Hepatocyte (in vitro differentiated cells): ENCODE data around the gene DDR2. TPM values are rescaled to one million over a fixed set of nuclear protein-coding genes. Genes with fewer than 3 reads are reported as not detected.
A peak's percentile ranks its signal among the peaks of the same experiment; 100 is the strongest.

ENCODE experiments used
- DNase-seq: peaks from one replicate; pipeline ENCODE4 v3.0.0-alpha.2; 2016; ENCODE audit warnings: low spot score
- H2AFZ ChIP-seq: fragments of 200-600 bp; sonication (generic); 2 replicates; pipeline ENCODE4 v1.6.0; 2016; ENCODE audit warnings: antibody characterized with exemption, mild to moderate bottlenecking
- H3K27ac ChIP-seq: fragments of 200-600 bp; sonication (generic); 2 replicates; pipeline ENCODE4 v1.5.1; 2016; ENCODE audit warnings: mild to moderate bottlenecking
- H3K27me3 ChIP-seq: fragments of 200-600 bp; sonication (generic); 2 replicates; pipeline ENCODE4 v1.6.1; 2016
- H3K36me3 ChIP-seq: fragments of 200-600 bp; sonication (generic); replicated peaks from 2 replicates; pipeline ENCODE4 v1.5.1; 2016; ENCODE audit warnings: low read depth; ENCODE audit not compliant: insufficient read depth
- H3K4me1 ChIP-seq: fragments of 200-600 bp; sonication (generic); 2 replicates; pipeline ENCODE4 v1.5.1; 2016; ENCODE audit warnings: mild to moderate bottlenecking, moderate library complexity; ENCODE audit not compliant: insufficient read depth
- H3K4me2 ChIP-seq: fragments of 200-600 bp; sonication (generic); 2 replicates; pipeline ENCODE4 v1.6.0; 2016
- H3K4me3 ChIP-seq: fragments of 200-600 bp; sonication (generic); 2 replicates; pipeline ENCODE4 v1.5.1; 2016; ENCODE audit warnings: mild to moderate bottlenecking
- H3K79me2 ChIP-seq: fragments of 200-600 bp; sonication (generic); 2 replicates; pipeline ENCODE4 v1.6.0; 2017; ENCODE audit warnings: mild to moderate bottlenecking
- H3K9me2 ChIP-seq: fragments of 200-600 bp; sonication (generic); replicated peaks from 2 replicates; pipeline ENCODE4 v1.6.0; 2017; ENCODE audit warnings: mild to moderate bottlenecking; ENCODE audit not compliant: insufficient read depth
- H3K9me3 ChIP-seq: fragments of 200-600 bp; sonication (generic); 2 replicates; pipeline ENCODE4 v1.5.1; 2016; ENCODE audit warnings: low read depth, mild to moderate bottlenecking
- H4K20me1 ChIP-seq: fragments of 200-600 bp; sonication (generic); 2 replicates; pipeline ENCODE4 v1.6.0; 2016; ENCODE audit warnings: mild to moderate bottlenecking; ENCODE audit not compliant: insufficient read depth, poor library complexity, severe bottlenecking
- EZH2 ChIP-seq: fragments of 200-600 bp; sonication (generic); IDR thresholded peaks from 2 replicates; pipeline ENCODE4 v1.6.1; 2016; ENCODE audit warnings: antibody characterized with exemption, mild to moderate bottlenecking, borderline replicate concordance
- EZH2phosphoT487 ChIP-seq: fragments of 200-600 bp; sonication (generic); IDR thresholded peaks from one replicate; pipeline ENCODE4 v1.6.1; 2018; ENCODE audit warnings: antibody characterized with exemption, mild to moderate bottlenecking, low read depth, moderate library complexity; ENCODE audit not compliant: unreplicated experiment, severe bottlenecking
- WGBS: methylation state at CpG from one replicate; pipeline ENCODE4 v1.1.6; 2016; ENCODE audit warnings: low lambda C conversion rate; ENCODE audit errors: missing lambda C conversion rate; 5-methylcytosine and 5-hydroxymethylcytosine counted together
- polyA plus RNA-seq: library from polyadenylated mRNA; unstranded; fragments of >200 nt; fragmentation: Nextera tagmentation; extraction: Ambion mirVana; gene quantifications from 2 replicates; pipeline ENCODE4 v1.2.1, GENCODE V29; 2016
- total RNA-seq: library from RNA; depleted of rRNA; stranded (reverse); fragments of >200 nt; gene quantifications from 2 replicates; pipeline ENCODE4 v1.2.3, GENCODE V29; 2014
- TF ChIP-seq, protein P1 (sequence below): fragments of 200-600 bp; sonication (generic); IDR thresholded peaks from 2 replicates; pipeline ENCODE4 v1.5.1; 2016; ENCODE audit warnings: antibody characterized with exemption, mild to moderate bottlenecking; ENCODE audit not compliant: poor library complexity

The DDR2 gene
- total and polyA plus RNA-seq, 2 experiments from 2014 or later = 15.7 to 40.2 TPM

DNA sequence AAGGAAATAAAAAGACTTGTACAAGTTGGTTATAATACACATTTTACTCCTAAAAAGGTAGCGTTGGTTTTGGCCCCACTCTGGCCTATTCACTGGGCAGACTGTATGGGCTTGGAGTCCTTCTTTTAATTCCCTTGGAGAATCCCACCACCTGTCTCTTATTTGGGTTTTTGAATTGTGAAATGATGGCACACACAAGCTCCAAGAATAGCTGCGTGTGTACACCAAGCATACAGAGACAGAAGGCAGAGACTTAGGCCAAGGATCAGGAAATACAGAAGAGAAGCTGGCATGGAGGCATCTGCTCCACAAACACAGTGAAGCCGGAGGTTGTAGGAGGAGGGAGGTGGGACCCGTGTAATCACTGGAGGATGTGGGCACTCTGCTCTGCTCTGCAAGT, 29.1 kb downstream of the DDR2 start:
- H3K4me3 ChIP-seq = no peak overlapping the region
- peaks cover 4% of the 10 kb centered on the region for H3K4me1 ChIP-seq
- no peaks in the 10 kb centered on the region for H3K9me3 ChIP-seq
- H3K27me3 ChIP-seq = no peaks in the 10 kb centered on the region
- WGBS = 90% methylated on average over 4 of the region's 4 CpGs
- no peaks in the 10 kb centered on the region for H3K36me3 ChIP-seq
- no peak overlapping the region for H2AFZ ChIP-seq
- H3K4me2 ChIP-seq = no peak overlapping the region
- no peak for DNase-seq
- H3K27ac ChIP-seq = no peak overlapping the region
- TF ChIP-seq EZH2phosphoT487 (no peak), EZH2 (no peak)
- TF ChIP-seq, protein P1, sequence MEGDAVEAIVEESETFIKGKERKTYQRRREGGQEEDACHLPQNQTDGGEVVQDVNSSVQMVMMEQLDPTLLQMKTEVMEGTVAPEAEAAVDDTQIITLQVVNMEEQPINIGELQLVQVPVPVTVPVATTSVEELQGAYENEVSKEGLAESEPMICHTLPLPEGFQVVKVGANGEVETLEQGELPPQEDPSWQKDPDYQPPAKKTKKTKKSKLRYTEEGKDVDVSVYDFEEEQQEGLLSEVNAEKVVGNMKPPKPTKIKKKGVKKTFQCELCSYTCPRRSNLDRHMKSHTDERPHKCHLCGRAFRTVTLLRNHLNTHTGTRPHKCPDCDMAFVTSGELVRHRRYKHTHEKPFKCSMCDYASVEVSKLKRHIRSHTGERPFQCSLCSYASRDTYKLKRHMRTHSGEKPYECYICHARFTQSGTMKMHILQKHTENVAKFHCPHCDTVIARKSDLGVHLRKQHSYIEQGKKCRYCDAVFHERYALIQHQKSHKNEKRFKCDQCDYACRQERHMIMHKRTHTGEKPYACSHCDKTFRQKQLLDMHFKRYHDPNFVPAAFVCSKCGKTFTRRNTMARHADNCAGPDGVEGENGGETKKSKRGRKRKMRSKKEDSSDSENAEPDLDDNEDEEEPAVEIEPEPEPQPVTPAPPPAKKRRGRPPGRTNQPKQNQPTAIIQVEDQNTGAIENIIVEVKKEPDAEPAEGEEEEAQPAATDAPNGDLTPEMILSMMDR = no peak
- H4K20me1 ChIP-seq = no peaks in the 10 kb centered on the region
- no peaks in the 10 kb centered on the region for H3K9me2 ChIP-seq
- H3K79me2 ChIP-seq = peaks cover 29% of the 10 kb centered on the region

DNA sequence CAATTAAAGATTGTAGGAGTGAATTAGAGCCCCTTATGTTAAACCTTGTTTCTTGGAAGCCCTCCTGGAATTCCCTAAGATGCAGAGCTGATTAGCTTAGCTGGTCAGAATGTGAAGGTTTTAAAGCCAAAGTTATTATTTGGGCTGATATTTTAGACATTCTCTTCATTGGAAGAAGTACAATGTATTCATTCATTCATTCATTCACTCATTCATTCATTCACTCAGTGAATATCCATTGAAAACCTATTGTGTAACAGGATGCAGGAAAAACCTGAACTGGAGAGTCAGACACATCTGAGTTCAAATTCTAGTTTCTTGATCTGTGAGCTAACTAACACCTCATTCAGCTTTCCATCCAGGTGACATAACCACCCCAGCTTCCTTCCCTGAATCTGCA, 29.7 kb downstream of the DDR2 start:
- no peak overlapping the region for H2AFZ ChIP-seq
- H3K4me2 ChIP-seq = no peak overlapping the region
- H3K9me2 ChIP-seq = no peaks in the 10 kb centered on the region
- no peak for TF ChIP-seq EZH2phosphoT487
- H3K36me3 ChIP-seq = no peaks in the 10 kb centered on the region
- no peaks in the 10 kb centered on the region for H3K27me3 ChIP-seq
- H3K4me1 ChIP-seq = peaks cover 5% of the 10 kb centered on the region
- H3K27ac ChIP-seq = no peak overlapping the region
- H4K20me1 ChIP-seq = no peaks in the 10 kb centered on the region
- no peaks in the 10 kb centered on the region for H3K9me3 ChIP-seq
- H3K4me3 ChIP-seq = no peak overlapping the region
- peaks cover 31% of the 10 kb centered on the region for H3K79me2 ChIP-seq
- DNase-seq = no peak

DNA sequence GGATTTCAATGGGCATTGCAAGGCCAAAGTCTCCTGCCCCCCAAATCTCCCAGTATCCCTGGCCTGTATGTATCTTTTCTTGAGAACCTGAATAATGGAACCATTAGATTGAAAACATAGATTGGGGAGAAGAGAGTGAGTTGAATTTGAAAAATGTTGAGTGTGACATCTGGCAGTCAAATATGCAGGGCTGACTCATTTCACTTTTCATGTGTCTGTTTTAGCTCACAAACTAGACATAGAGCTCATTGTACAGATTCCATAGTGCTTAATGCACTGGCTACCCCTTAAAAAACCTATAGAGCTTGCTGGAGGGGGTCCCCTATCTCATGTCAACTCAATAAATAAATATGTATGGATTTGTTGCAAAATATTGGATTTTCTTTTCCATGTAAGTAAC, 30.8 kb downstream of the DDR2 start:
- no peak for TF ChIP-seq EZH2
- TF ChIP-seq, protein P1 = no peak
- TF ChIP-seq EZH2phosphoT487 = no peak

DNA sequence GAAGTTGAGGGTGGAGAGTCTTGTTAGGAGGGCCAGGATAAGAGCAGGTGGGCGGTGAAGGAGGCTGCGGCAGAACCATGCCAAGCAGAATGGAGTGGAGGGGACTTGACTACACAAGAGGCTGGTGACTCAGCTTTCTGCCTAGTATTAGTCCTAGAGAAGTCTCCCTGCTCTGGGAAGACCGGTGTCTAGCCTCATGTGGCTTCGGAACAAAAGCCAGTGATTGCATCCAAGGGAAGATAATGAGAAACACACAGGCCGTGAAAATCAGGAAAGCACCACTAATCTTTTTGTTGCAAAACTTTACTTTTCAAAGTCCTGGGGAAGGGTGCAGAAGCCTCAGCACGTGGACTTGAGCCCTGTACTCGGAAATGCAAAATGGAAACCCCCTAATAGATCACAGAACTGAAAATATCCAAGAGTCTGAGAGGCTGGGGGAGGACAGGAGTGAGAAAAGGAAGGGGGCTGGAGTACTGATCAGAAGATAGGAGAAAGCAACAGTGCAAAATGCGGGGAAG, 31.4 kb downstream of the DDR2 start:
- TF ChIP-seq EZH2 (no peak), EZH2phosphoT487 (no peak)
- TF ChIP-seq, protein P1 = no peak
- peaks cover 5% of the 10 kb centered on the region for H3K4me1 ChIP-seq
- H3K79me2 ChIP-seq = peaks cover 29% of the 10 kb centered on the region
- DNase-seq = peak; percentile 38
- 47% methylated on average over 8 of the region's 8 CpGs for WGBS
- H3K9me2 ChIP-seq = no peaks in the 10 kb centered on the region
- H2AFZ ChIP-seq = no peak overlapping the region
- H3K27me3 ChIP-seq = no peaks in the 10 kb centered on the region
- H3K4me3 ChIP-seq = no peak overlapping the region
- H3K4me2 ChIP-seq = no peak overlapping the region
- no peaks in the 10 kb centered on the region for H3K9me3 ChIP-seq
- no peaks in the 10 kb centered on the region for H4K20me1 ChIP-seq
- no peak overlapping the region for H3K27ac ChIP-seq
- no peaks in the 10 kb centered on the region for H3K36me3 ChIP-seq

More for the DNA sequence above, 30.8 kb downstream of the DDR2 start:
- no peak overlapping the region for H3K27ac ChIP-seq
- no peak for DNase-seq
- no peak overlapping the region for H3K4me2 ChIP-seq
- no peaks in the 10 kb centered on the region for H3K36me3 ChIP-seq
- H3K27me3 ChIP-seq = no peaks in the 10 kb centered on the region
- H4K20me1 ChIP-seq = no peaks in the 10 kb centered on the region
- H3K9me2 ChIP-seq = no peaks in the 10 kb centered on the region
- H3K4me1 ChIP-seq = peaks cover 5% of the 10 kb centered on the region
- H3K4me3 ChIP-seq = no peak overlapping the region
- H3K79me2 ChIP-seq = peaks cover 27% of the 10 kb centered on the region
- H3K9me3 ChIP-seq = no peaks in the 10 kb centered on the region
- H2AFZ ChIP-seq = no peak overlapping the region
